ENCODE results near the gene VASP.
"Not testable (repeated sequence)": the region's sequence is repeated elsewhere in the genome, so short reads cannot be mapped to it uniquely, and the experiment has no call there.

- not testable (repeated sequence) for TF ChIP-seq CTCF, POLR2A (IDR thresholded peaks at IDR 0.05)
Observed at GRCh38 chr19:45510352-45510751, 3.1 kb downstream of the VASP start.
